GM12874 (cell line): ENCODE data around the gene GLIPR1.

ENCODE experiments used
- TF ChIP-seq, protein P1 (sequence below): IDR thresholded peaks from 2 replicates; pipeline ENCODE4 v1.5.1; 2011; ENCODE audit warnings: low read depth, mild to moderate bottlenecking, control low read depth, low read length, moderate library complexity; ENCODE audit not compliant: insufficient read depth

The GLIPR1 gene

DNA sequence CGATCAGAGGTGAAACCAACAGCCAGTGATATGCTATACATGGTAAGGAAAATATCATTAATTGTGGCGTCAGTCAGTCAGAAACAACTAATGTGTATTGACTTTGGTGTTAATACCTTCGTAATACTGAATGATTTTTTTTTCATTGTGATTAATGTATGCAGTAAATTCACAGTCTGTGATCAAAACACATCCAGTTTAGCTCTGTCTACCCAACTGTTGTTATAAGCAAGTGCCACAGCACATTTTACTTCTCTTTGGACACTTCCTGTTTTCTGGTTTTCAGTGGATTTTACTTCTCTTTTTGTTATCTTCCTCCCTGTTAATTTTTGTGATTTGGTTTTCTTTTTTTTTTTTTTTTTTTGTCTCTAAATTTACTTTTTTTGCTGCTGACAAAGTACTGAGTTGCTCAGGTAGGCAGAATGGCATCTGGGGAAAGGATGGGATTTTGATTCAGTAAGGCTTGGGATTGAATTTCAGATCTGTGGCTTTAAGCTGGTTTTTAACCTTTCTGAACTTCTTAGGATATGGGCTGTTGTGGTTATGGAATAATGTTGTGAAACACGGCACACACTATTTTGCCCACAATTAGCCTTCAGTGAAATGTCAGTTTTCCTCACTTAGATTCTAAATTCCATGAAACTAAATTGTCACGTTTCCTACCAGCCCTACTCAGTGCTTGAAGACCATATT lies 604 bp downstream of the GLIPR1 start:
- TF ChIP-seq, protein P1, sequence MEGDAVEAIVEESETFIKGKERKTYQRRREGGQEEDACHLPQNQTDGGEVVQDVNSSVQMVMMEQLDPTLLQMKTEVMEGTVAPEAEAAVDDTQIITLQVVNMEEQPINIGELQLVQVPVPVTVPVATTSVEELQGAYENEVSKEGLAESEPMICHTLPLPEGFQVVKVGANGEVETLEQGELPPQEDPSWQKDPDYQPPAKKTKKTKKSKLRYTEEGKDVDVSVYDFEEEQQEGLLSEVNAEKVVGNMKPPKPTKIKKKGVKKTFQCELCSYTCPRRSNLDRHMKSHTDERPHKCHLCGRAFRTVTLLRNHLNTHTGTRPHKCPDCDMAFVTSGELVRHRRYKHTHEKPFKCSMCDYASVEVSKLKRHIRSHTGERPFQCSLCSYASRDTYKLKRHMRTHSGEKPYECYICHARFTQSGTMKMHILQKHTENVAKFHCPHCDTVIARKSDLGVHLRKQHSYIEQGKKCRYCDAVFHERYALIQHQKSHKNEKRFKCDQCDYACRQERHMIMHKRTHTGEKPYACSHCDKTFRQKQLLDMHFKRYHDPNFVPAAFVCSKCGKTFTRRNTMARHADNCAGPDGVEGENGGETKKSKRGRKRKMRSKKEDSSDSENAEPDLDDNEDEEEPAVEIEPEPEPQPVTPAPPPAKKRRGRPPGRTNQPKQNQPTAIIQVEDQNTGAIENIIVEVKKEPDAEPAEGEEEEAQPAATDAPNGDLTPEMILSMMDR = no peak

DNA sequence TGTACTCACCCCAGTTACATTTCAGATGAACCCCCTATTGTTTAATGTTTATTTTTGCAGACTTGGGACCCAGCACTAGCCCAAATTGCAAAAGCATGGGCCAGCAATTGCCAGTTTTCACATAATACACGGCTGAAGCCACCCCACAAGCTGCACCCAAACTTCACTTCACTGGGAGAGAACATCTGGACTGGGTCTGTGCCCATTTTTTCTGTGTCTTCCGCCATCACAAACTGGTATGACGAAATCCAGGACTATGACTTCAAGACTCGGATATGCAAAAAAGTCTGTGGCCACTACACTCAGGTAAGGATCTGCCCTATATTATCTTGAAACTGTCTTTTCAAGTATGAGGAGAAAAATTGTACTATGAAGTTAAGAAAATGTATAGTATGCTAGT lies 1.2 kb downstream of the GLIPR1 start:
- TF ChIP-seq, protein P1 = no peak

DNA sequence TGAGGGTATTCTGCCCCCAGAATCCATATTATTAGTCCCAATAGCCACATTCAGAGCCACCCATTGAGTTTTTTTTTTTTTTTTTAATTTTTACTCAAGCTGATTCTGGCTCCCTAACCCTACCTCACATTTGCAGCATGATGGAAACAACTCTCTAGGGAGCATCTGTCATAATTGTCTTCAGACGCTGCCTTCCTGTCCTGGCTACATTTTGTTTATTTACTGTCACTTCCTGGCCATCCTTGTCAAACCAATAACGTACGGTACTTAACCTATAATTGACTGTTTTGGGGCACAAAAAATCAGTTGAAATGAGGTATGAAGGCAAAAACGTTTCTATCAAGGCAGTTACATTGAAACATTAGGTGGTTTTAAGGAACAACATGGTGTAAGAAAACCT lies 2.1 kb downstream of the GLIPR1 start:
- TF ChIP-seq, protein P1 = no peak

DNA sequence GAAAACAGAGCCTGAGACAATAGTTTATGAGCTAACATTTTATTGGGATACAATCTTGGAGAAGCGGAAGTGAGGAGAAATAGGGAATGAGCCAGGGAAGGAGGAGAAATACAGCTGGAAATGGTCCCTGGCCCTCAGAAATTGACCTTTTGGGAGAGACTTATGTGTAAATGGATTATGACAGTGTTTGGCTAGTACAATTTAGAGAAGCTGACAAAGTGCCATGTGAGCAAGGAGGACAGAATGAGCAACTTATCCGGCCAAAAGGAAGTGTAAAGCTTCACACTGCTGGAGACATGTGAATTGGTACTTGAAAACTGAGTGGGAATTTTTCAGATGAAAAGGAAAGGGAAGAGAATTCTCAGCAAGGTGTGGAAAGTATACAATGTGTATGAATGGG lies 2.9 kb downstream of the GLIPR1 start:
- TF ChIP-seq, protein P1 = no peak

DNA sequence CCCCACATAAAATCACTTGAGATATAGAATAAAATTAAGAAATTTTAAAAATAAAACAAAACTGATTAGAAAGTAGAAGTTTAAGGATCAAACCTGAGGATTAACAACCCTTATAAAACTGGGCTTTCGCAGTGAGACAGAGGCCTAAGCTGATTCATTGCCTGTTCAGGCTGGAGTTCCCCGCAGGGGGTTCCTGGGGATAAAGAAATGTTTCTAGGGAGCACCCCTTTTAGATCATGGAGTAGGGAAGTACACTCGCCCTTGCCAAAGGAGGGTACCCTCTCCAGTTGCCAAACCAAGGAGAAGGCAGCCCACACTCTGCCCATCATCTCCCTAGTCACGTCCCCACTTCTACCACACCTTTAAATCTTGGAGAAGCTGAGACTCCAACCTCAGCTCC lies 6.8 kb downstream of the GLIPR1 start:
- TF ChIP-seq, protein P1 = no peak

DNA sequence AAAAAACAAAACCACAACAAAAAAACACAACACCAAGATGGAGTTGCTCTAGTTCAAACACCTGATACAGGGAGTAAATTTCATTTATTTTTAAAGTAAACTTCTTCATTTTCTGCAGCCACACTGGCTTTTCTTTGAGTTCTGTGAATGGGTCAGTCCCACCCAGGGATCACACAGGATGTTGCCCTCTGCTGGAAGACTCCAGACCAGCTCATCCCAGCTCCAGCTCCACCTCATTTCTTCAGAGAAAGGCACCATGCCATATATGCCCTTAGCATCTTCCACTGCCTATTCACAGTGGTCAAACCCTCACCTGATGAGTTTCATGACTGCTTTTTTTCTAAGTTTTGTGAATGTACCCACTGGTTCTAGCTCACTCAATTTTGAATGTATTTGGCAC lies 8.0 kb downstream of the GLIPR1 start:
- TF ChIP-seq, protein P1 = peak; percentile 25; the same call in 1 of the 2 replicates

DNA sequence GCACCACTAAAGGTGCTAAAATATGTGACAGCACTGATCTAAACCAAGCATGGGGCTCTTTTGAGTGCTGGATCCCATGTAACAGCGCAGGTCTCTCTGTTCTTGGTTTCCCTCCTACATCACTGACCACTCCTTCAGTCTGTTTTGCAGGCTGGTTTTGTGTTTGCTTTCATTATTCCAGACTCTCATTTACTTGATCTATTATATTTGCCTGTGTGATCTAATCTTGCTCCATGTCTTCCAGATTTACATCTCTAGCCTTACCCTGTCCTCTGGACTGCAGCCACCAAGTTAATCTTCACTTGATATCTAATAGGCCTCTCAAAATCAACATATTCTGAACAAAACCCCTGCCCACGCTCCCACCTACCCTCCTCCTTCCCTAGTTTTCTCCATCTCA lies 8.6 kb downstream of the GLIPR1 start:
- TF ChIP-seq, protein P1 = no peak
